Neural progenitor cell (in vitro differentiated cells): ENCODE results near the gene IWS1.

Source experiments
- CTCF ChIP-seq: fragments of 200-600 bp; sonication (generic); IDR thresholded peaks from 2 replicates; pipeline ENCODE4 v1.5.1; 2017; ENCODE audit warnings: antibody characterized with exemption, mild to moderate bottlenecking
- EZH2 ChIP-seq: fragments of 200-600 bp; sonication (generic); IDR thresholded peaks from 2 replicates; pipeline ENCODE4 v1.6.1; 2017; ENCODE audit warnings: antibody characterized with exemption, mild to moderate bottlenecking, moderate library complexity

- no peak for TF ChIP-seq CTCF
- TF ChIP-seq EZH2: no peak
Measured at GRCh38 chr2:127463155-127463991, 62.9 kb downstream of the IWS1 start.
